ENCODE data around the gene GGA1.

- TF ChIP-seq EZH2 (IDR thresholded peaks at IDR 0.05; ENCODE audit: insufficient read depth, low read length) (no peak), CTCF (IDR thresholded peaks at IDR 0.05; ENCODE audit: insufficient read depth, low read depth, low read length) (no peak)
Observed at GRCh38 chr22:37629928-37630327, 21.3 kb downstream of the GGA1 start.

Measured in astrocyte (in vitro differentiated cells and primary cell).